ENCODE results near the gene PXK. TPM values are rescaled to one million over a fixed set of nuclear protein-coding genes. Genes with fewer than 3 reads are reported as not detected.

PXK gene
- total RNA-seq, 3 donors from 2014 or later (not counting 1 experiment from before 2014, with no cell fraction given) = 42.1 to 53.8 (median 48.9) TPM

GRCh38 chr3:58463181-58463941 is 130.7 kb downstream of the PXK start:
- ATAC-seq (peak; percentile 93 to 99 (median 98)), DNase-seq (peak; percentile 63 to 79)
- 8% methylated on average over 11 of the region's 18 CpGs for WGBS (ENCODE audit: insufficient coverage)
- H3K4me3 Mint-ChIP-seq = peak overlapping the region; percentile 35
- Histone ChIP-seq H3K4me1 (ENCODE audit: control insufficient read depth, insufficient read depth, low read length) (peaks cover 12% of the 10 kb centered on the region), H3K27ac (ENCODE audit: low read length) (no peak overlapping the region), H3K4me3 (ENCODE audit: low read length) (no peak overlapping the region), H3K27me3 (ENCODE audit: control insufficient read depth, insufficient read depth, low read length) (no peaks in the 10 kb centered on the region), H3K36me3 (ENCODE audit: control insufficient read depth, insufficient read depth, low read length) (no peaks in the 10 kb centered on the region), H3K9me3 (ENCODE audit: control insufficient read depth, insufficient read depth, low read length) (no peaks in the 10 kb centered on the region)
- no peaks in the 10 kb centered on the region for H3K9me3 Mint-ChIP-seq
- intact Hi-C loops (cut with micrococcal nuclease) = loop anchor here (1.0 kb wide), 1 partner anchor 69 kb away; no protein-coding TSS in a partner anchor
- no peaks in the 10 kb centered on the region for H3K36me3 Mint-ChIP-seq
- no peaks in the 10 kb centered on the region for H3K27me3 Mint-ChIP-seq (ENCODE audit: low read depth in 2 of 2)
- peak; percentile 94 for TF ChIP-seq CTCF (IDR thresholded peaks at IDR 0.05)
- peaks cover 8 to 12% of the 10 kb centered on the region in 2 donors for H3K4me1 Mint-ChIP-seq
- peak overlapping the region in 1 of 2 donors; percentile 36 for H3K27ac Mint-ChIP-seq

DNA sequence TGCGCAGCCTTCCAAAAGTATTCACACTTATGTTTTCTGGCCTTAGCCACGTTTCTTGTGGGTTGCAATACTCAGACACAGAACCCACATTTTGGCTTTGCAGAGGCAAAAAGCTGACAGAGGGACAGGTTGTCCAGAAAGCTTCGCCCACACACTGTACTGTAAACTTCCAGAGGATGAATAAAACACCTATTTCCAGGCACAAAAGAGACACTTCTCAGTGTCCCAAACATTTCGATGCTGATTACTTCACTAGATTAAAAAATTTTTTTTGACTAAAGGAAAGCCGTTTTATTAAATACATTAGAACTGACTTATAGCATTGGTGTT is 131.2 kb downstream of the PXK start:
- peak overlapping the region in 1 of 2 donors; percentile 36 for H3K27ac Mint-ChIP-seq
- H3K4me3 ChIP-seq (ENCODE audit: low read length) = no peak overlapping the region

GRCh38 chr3:58464866-58465265 is 132.2 kb downstream of the PXK start:
- Histone ChIP-seq H3K4me1 (ENCODE audit: control insufficient read depth, insufficient read depth, low read length) (peaks cover 16% of the 10 kb centered on the region), H3K36me3 (ENCODE audit: control insufficient read depth, insufficient read depth, low read length) (no peaks in the 10 kb centered on the region), H3K27me3 (ENCODE audit: control insufficient read depth, insufficient read depth, low read length) (no peaks in the 10 kb centered on the region), H3K4me3 (ENCODE audit: low read length) (no peak overlapping the region), H3K9me3 (ENCODE audit: control insufficient read depth, insufficient read depth, low read length) (no peaks in the 10 kb centered on the region), H3K27ac (ENCODE audit: low read length) (no peak overlapping the region)
- no peak for TF ChIP-seq CTCF (IDR thresholded peaks at IDR 0.05)
- H3K4me1 Mint-ChIP-seq = peaks cover 8 to 12% of the 10 kb centered on the region in 2 donors
- intact Hi-C loops (cut with micrococcal nuclease) = no loop called here
- no peaks in the 10 kb centered on the region for H3K36me3 Mint-ChIP-seq
- H3K27me3 Mint-ChIP-seq (ENCODE audit: low read depth in 2 of 2) = no peaks in the 10 kb centered on the region
- ATAC-seq = no peak
- WGBS (ENCODE audit: insufficient coverage) = 51% methylated on average over 3 of the region's 3 CpGs
- no peak overlapping the region for H3K4me3 Mint-ChIP-seq
- no peaks in the 10 kb centered on the region for H3K9me3 Mint-ChIP-seq
- peak in 1 of 2 donors; percentile 13 for DNase-seq
- no peak overlapping the region for H3K27ac Mint-ChIP-seq

More for the DNA sequence above, 131.2 kb downstream of the PXK start:
- H3K4me1 ChIP-seq (ENCODE audit: control insufficient read depth, insufficient read depth, low read length) = peaks cover 12% of the 10 kb centered on the region
- no peak for ATAC-seq
- H3K9me3 ChIP-seq (ENCODE audit: control insufficient read depth, insufficient read depth, low read length) = no peaks in the 10 kb centered on the region
- 11% methylated on average over 3 of the region's 5 CpGs for WGBS (ENCODE audit: insufficient coverage)
- no peaks in the 10 kb centered on the region for H3K27me3 ChIP-seq (ENCODE audit: control insufficient read depth, insufficient read depth, low read length)
- H3K36me3 Mint-ChIP-seq = no peaks in the 10 kb centered on the region
- DNase-seq = no peak
- intact Hi-C loops (cut with micrococcal nuclease) = loop anchor here (1.0 kb wide), 1 partner anchor 68 kb away; no protein-coding TSS in a partner anchor
- no peaks in the 10 kb centered on the region for H3K9me3 Mint-ChIP-seq
- TF ChIP-seq CTCF (IDR thresholded peaks at IDR 0.05) = peak; percentile 20
- H3K4me1 Mint-ChIP-seq = peaks cover 8 to 12% of the 10 kb centered on the region in 2 donors
- H3K36me3 ChIP-seq (ENCODE audit: control insufficient read depth, insufficient read depth, low read length) = no peaks in the 10 kb centered on the region
- H3K27me3 Mint-ChIP-seq (ENCODE audit: low read depth in 2 of 2) = no peaks in the 10 kb centered on the region
- H3K27ac ChIP-seq (ENCODE audit: low read length) = no peak overlapping the region
- H3K4me3 Mint-ChIP-seq = peak overlapping the region; percentile 35
